ENCODE measurements around the gene MEGF11.

Gene MEGF11

DNA sequence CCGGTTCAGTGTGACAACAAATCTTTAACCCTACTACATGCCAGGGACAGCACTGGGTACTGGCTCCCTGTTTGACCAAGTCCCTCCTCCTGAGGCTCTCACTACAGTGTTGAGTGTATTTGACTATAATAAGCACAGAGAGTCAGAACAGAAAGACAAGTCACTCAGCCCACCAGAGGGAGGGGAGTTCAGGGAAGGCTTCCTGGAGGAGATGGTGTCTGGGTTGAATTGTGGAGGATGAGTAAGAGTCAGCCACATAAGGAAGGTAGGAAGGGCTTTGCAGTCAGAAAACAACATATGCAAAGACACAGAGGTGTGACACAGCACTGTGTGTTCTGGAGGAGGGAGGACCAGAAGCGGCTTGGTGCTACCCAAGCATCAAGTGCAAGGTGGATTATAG lies 17.7 kb downstream of the MEGF11 start:
- H3K36me3 ChIP-seq (ENCODE audit: insufficient read depth, low read length) = no peaks in the 10 kb centered on the region
- no peaks in the 10 kb centered on the region for H3K9me3 ChIP-seq (ENCODE audit: low read length)
- H3K27ac ChIP-seq (ENCODE audit: low read depth, low read length) = no peak overlapping the region
- no peak overlapping the region for H3K9ac ChIP-seq (ENCODE audit: low read length)
- peaks cover 0 to 4% of the 10 kb centered on the region in 2 donors for H3K27me3 ChIP-seq (ENCODE audit: control insufficient read depth in 1 of 2, insufficient read depth in 2 of 2, low read length in 2 of 2)
- H3K4me1 ChIP-seq (ENCODE audit: insufficient read depth, low read length) = no peaks in the 10 kb centered on the region
- H3K4me3 ChIP-seq (ENCODE audit: low read depth in 1 of 2, low read length in 2 of 2) = no peak overlapping the region

DNA sequence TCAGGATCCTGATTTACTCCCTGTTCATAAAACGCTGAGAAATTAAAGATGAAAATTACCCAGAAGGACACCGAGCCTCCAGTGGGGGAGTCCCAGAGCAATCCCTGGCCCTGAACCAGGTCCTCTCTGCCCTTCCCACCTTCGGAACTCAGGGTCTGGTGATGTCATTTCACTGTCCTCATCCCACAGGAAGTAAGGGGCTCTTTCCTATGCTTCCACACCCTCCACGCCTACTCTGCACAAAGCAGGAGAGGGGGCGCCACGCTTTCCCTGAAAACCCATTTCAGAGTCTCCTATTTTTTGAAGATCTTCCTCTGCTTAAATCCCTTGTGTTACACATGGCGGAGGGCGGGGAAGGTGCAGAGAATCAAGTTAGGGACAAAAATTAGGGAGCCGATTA lies 18.8 kb downstream of the MEGF11 start:
- Histone ChIP-seq H3K9ac (ENCODE audit: low read length) (no peak overlapping the region), H3K4me3 (ENCODE audit: low read depth in 1 of 2, low read length in 2 of 2) (no peak overlapping the region), H3K27me3 (ENCODE audit: control insufficient read depth in 1 of 2, insufficient read depth in 2 of 2, low read length in 2 of 2) (peaks cover 0 to 4% of the 10 kb centered on the region in 2 donors)

DNA sequence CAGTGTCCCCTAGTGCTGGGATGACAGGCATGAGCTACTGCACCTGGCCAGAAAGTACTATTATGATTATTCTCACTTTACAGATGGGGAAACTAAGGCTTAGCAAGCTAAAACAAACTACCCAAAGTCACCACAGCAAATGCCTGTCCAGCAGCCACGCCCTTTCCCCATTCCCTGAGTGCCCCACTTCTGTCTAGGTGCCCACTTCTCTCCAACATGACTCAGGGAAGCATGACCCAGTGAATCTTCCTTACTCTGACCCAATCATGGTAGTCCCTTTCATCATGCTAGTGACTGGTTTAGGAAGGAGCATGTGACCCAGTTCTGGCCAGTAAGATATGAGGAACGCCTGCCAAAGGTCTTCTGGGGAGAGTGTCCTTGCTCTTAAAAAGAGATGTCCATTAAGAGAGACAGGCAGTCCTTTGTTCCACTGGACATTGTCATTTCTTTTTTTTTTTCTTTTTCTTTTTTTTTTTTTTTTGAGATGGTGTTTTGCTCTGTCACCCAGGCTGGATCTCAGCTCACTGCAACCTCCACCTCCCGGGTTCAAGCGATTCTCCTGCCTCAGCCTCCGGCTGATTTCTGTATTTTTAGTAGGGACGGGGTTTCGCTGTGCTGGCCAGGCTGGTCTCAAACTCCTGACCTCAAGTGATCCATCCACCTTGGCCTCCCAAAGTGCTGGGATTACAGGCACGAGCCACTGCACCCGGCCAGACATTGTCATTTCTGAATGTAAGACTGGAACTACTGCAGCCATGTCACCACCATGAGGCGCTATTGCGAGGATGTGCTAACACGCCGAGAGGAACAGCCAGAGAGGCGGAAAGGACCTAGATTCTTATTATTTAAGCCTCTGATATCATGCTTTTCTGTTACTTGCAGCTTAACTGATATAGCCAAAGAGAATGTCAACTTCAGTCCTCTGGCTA lies 19.8 kb downstream of the MEGF11 start:
- Histone ChIP-seq H3K9me3 (ENCODE audit: low read length) (no peaks in the 10 kb centered on the region), H3K27ac (ENCODE audit: low read depth, low read length) (no peak overlapping the region), H3K4me3 (ENCODE audit: low read depth in 1 of 2, low read length in 2 of 2) (no peak overlapping the region), H3K9ac (ENCODE audit: low read length) (no peak overlapping the region), H3K27me3 (ENCODE audit: control insufficient read depth in 1 of 2, insufficient read depth in 2 of 2, low read length in 2 of 2) (peaks cover 0 to 4% of the 10 kb centered on the region in 2 donors), H3K4me1 (ENCODE audit: insufficient read depth, low read length) (no peaks in the 10 kb centered on the region), H3K36me3 (ENCODE audit: insufficient read depth, low read length) (no peaks in the 10 kb centered on the region)

More for the DNA sequence above, 18.8 kb downstream of the MEGF11 start:
- no peaks in the 10 kb centered on the region for H3K9me3 ChIP-seq (ENCODE audit: low read length)
- H3K4me1 ChIP-seq (ENCODE audit: insufficient read depth, low read length) = no peaks in the 10 kb centered on the region
- no peak overlapping the region for H3K27ac ChIP-seq (ENCODE audit: low read depth, low read length)
- no peaks in the 10 kb centered on the region for H3K36me3 ChIP-seq (ENCODE audit: insufficient read depth, low read length)

DNA sequence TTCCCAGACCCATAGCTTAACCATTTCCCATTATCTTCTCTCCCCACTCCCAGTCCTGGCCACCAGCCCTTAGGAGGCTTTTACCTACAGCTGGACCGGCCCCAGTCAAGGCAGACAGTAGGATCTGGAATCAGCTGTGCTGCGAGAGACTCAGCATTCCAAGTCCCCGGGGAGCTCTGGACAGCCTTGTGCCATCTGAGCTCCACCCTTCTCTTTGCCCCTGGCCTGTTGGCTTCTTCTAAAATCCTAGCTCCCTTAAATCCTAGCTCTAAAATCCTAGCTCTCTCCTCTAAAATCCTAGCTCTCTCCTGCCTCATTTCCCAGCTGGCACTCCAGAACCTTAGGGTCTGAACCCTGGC lies 21.3 kb downstream of the MEGF11 start:
- H3K9ac ChIP-seq (ENCODE audit: low read length) = no peak overlapping the region
- no peaks in the 10 kb centered on the region for H3K36me3 ChIP-seq (ENCODE audit: insufficient read depth, low read length)
- H3K9me3 ChIP-seq (ENCODE audit: low read length) = no peaks in the 10 kb centered on the region
- peaks cover 0 to 4% of the 10 kb centered on the region in 2 donors for H3K27me3 ChIP-seq (ENCODE audit: control insufficient read depth in 1 of 2, insufficient read depth in 2 of 2, low read length in 2 of 2)
- H3K4me1 ChIP-seq (ENCODE audit: insufficient read depth, low read length) = no peaks in the 10 kb centered on the region
- H3K27ac ChIP-seq (ENCODE audit: low read depth, low read length) = no peak overlapping the region
- H3K4me3 ChIP-seq (ENCODE audit: low read depth in 1 of 2, low read length in 2 of 2) = no peak overlapping the region

DNA sequence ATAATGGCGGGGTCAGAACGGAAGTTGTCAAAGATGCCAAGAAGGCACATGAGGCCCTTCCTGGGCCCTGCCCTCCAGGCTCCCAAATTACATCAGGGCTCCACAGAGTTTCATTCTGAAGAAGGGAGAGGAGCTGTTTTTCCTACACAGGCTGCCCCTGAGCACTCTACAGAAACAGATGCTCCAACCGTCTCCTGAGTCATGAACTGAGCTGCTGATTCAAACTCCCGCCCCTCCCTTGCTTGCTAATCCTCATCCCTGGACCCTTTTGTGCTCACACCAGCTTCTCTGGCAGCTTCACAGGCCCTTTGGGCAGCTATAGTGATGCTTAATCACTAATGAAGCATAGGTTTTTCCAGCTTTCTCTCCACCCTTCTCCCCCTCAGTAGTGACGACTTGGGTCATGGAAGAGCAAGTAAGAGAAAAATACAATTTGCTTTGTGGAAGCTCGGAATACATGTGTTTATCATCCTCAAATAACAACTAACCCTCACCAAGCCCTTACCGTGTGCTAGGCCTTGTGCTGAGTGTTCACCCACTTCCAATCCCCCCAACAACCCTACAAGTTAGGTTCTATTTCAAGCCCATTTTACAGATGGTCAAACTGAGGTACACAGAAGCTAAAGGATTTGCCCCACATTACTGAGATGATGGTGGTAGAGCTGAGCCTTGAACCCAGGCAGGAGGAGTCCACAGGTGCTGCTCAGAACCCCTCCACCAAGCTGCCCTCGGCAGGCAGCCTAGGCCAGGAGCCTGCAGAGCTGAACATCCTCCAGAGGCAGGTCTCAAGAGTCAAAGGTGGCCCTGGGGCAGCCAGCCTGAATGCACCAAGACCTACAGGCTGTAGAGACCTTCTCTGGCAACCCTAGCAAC lies 21.9 kb downstream of the MEGF11 start:
- no peak overlapping the region for H3K9ac ChIP-seq (ENCODE audit: low read length)

DNA sequence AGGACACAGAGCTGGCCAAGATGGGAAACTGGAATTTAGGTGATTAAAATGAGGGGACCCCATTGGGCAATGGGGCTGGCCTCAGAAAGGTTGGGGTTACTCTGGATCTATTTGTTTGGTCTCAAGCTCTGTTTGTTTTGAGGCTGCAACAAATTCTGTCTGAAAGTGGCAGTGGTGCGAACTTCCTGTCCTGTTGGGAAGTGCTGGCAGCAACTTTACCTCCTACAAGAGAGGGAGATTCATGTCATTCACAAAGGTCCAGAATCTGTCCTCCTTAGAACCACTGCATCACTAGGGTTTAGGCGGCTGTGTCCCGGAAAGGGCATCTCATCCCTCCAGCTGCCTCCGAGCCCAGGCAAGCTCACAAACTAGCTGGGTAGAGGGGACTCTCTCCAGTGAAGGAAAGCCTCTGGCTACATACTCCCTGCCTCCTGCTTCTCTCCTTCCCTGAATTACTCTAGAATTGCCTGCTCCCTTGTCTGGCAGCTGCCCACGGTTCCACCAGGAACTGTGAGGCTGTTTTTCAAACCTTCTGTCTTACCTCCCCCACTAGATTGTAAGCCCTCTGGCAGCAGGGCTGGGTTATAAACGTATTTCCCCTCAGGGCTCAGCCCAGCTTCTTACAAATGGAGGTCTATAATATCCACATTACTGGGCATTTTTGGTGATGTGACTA lies 23.6 kb downstream of the MEGF11 start:
- Histone ChIP-seq H3K9ac (ENCODE audit: low read length) (no peak overlapping the region), H3K9me3 (ENCODE audit: low read length) (no peaks in the 10 kb centered on the region), H3K27me3 (ENCODE audit: control insufficient read depth in 1 of 2, insufficient read depth in 2 of 2, low read length in 2 of 2) (no peaks in the 10 kb centered on the region), H3K4me1 (ENCODE audit: insufficient read depth, low read length) (no peaks in the 10 kb centered on the region), H3K4me3 (ENCODE audit: low read depth in 1 of 2, low read length in 2 of 2) (no peak overlapping the region), H3K27ac (ENCODE audit: low read depth, low read length) (no peak overlapping the region), H3K36me3 (ENCODE audit: insufficient read depth, low read length) (no peaks in the 10 kb centered on the region)

More for the DNA sequence above, 21.9 kb downstream of the MEGF11 start:
- Histone ChIP-seq H3K4me1 (ENCODE audit: insufficient read depth, low read length) (no peaks in the 10 kb centered on the region), H3K36me3 (ENCODE audit: insufficient read depth, low read length) (no peaks in the 10 kb centered on the region), H3K27me3 (ENCODE audit: control insufficient read depth in 1 of 2, insufficient read depth in 2 of 2, low read length in 2 of 2) (peaks cover 0 to 4% of the 10 kb centered on the region in 2 donors), H3K27ac (ENCODE audit: low read depth, low read length) (no peak overlapping the region), H3K4me3 (ENCODE audit: low read depth in 1 of 2, low read length in 2 of 2) (no peak overlapping the region), H3K9me3 (ENCODE audit: low read length) (no peaks in the 10 kb centered on the region)

DNA sequence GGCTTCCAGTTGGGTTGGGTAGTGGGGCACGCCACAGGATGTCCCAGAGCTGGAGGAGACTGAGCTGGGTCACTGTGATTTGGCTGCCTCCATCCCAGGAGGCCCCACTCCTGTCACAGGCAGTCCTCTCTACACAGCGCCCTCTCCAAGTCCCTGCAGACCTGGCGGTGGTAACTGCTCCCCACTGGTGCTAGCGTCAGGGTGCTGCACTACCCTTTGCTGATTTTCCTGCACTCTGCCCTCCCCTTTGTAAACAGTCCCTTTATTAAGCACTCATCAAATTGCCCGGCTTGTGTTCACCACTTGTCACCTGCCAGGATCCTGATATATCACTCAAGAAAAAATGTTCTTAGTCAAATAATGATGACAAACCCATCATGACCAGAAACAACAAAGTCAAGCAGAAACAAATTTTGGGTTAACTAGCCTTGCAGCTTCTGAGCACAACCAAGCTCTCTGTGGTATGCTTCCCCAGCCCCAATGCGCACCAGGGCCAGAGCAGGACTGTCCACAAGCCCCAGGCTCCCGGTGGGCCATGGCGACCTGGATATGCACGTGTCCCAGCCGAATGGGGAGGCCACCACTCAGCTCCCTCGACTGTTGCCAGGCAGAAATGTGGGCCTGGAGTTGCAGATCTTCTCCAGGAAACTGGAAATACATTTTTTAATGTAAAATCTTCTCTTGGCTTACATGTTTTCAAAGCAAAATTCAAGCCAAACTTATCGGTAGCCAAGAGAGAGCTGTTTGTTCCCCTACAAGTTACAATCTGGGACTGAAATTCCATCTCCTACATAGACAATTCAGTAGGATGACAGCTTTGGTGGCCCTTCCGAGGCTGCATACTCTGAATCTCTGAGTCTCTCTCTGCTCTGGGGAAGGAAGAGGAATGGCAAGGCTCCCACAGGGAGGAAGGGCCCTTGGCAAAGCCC lies 24.5 kb downstream of the MEGF11 start:
- Histone ChIP-seq H3K9ac (ENCODE audit: low read length) (no peak overlapping the region), H3K4me3 (ENCODE audit: low read depth in 1 of 2, low read length in 2 of 2) (no peak overlapping the region), H3K9me3 (ENCODE audit: low read length) (no peaks in the 10 kb centered on the region), H3K4me1 (ENCODE audit: insufficient read depth, low read length) (no peaks in the 10 kb centered on the region), H3K27ac (ENCODE audit: low read depth, low read length) (no peak overlapping the region), H3K36me3 (ENCODE audit: insufficient read depth, low read length) (no peaks in the 10 kb centered on the region), H3K27me3 (ENCODE audit: control insufficient read depth in 1 of 2, insufficient read depth in 2 of 2, low read length in 2 of 2) (no peaks in the 10 kb centered on the region)

DNA sequence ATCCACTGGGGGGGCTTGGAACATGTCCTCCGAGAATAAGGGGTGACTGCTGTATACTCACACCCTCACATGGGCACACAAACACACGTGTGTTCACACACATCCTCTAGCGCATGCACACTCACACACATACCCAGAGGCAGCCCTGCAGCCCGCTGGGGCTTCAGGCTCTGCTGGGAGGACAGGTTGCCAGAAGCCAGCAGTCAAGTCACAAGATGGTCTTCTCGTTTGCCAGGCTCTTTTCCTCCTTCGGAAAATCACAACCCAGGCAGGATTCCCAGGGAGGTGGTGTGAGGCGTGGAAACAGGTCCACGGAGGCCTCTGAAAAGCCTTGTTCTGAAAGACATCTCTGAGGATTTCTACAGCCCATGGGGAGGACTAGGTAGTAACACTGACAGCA lies 26.8 kb downstream of the MEGF11 start:
- no peaks in the 10 kb centered on the region for H3K36me3 ChIP-seq (ENCODE audit: insufficient read depth, low read length)

DNA sequence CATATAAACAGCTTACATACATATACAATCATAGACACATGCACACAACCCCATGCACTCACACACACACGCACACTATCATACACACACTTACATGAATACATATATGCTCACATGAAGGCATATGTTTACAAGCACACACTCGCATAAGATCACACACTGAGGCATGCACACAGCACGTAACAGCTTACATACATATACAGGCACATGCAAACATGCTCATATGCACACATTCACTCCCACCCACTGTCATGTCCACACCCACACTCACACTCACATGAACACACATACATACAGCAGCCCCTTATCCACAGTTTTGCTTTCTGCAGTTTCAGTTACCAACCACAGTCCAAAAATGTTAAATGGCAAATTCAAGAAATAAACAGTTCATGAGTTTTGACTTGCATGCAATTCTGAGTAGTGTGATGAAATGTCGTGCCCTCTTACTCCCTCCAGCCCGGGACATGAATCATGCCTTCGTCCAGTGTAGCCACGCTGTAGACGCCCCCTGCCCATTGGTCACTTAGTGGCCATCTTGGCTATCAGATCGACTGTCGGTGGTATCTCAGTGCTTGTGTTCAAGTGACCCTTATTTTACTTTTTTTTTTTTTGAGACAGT lies 27.8 kb downstream of the MEGF11 start:
- Histone ChIP-seq H3K4me1 (ENCODE audit: insufficient read depth, low read length) (no peaks in the 10 kb centered on the region), H3K27ac (ENCODE audit: low read depth, low read length) (no peak overlapping the region), H3K9me3 (ENCODE audit: low read length) (no peaks in the 10 kb centered on the region), H3K36me3 (ENCODE audit: insufficient read depth, low read length) (no peaks in the 10 kb centered on the region), H3K4me3 (ENCODE audit: low read depth in 1 of 2, low read length in 2 of 2) (no peak overlapping the region), H3K27me3 (ENCODE audit: control insufficient read depth in 1 of 2, insufficient read depth in 2 of 2, low read length in 2 of 2) (no peaks in the 10 kb centered on the region), H3K9ac (ENCODE audit: low read length) (no peak overlapping the region)

More for the DNA sequence above, 26.8 kb downstream of the MEGF11 start:
- Histone ChIP-seq H3K9ac (ENCODE audit: low read length) (no peak overlapping the region), H3K4me1 (ENCODE audit: insufficient read depth, low read length) (no peaks in the 10 kb centered on the region), H3K9me3 (ENCODE audit: low read length) (no peaks in the 10 kb centered on the region), H3K4me3 (ENCODE audit: low read depth in 1 of 2, low read length in 2 of 2) (no peak overlapping the region), H3K27ac (ENCODE audit: low read depth, low read length) (no peak overlapping the region), H3K27me3 (ENCODE audit: control insufficient read depth in 1 of 2, insufficient read depth in 2 of 2, low read length in 2 of 2) (no peaks in the 10 kb centered on the region)

DNA sequence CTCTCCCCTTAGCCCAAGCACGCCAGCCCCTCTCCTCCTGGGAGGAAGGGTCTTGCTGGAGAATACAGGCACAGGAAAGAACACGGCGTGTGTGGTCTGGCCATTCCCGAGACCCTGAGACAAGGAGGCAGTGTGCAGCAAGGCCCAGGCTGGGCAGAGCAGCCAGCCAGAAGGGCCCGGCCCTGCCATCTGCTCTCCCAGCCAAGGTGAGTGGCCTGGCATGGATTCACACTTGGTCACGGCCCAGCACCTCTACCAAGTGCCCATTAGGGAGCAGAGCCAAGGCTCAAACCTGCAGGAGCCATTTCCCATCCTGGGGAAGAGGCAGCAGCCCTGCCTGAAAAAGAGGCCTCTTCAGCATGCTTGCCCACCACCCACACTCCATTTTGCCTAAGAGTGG lies 28.6 kb downstream of the MEGF11 start:
- H3K27me3 ChIP-seq (ENCODE audit: control insufficient read depth in 1 of 2, insufficient read depth in 2 of 2, low read length in 2 of 2) = no peaks in the 10 kb centered on the region
- no peak overlapping the region for H3K4me3 ChIP-seq (ENCODE audit: low read depth in 1 of 2, low read length in 2 of 2)
- no peak overlapping the region for H3K27ac ChIP-seq (ENCODE audit: low read depth, low read length)
- H3K9me3 ChIP-seq (ENCODE audit: low read length) = no peaks in the 10 kb centered on the region
- H3K4me1 ChIP-seq (ENCODE audit: insufficient read depth, low read length) = no peaks in the 10 kb centered on the region
- H3K36me3 ChIP-seq (ENCODE audit: insufficient read depth, low read length) = no peaks in the 10 kb centered on the region
- no peak overlapping the region for H3K9ac ChIP-seq (ENCODE audit: low read length)

Measured in muscle layer of colon (tissue), 2 donors.